GM20431 (cell line): ENCODE measurements around the gene RUNX1.
"Not testable (repeated sequence)": the region's sequence is repeated elsewhere in the genome, so short reads cannot be mapped to it uniquely, and the experiment has no call there.

Experiments used
- in situ Hi-C: fragments of 300-500 bp; cut with MseI, MboI; formaldehyde crosslinking; loops from one replicate; pipeline ENCODE4 v1.15.0; 2020; ENCODE audit warnings: low sequenced_read_pairs; ENCODE audit not compliant: unreplicated experiment

RUNX1 gene

GRCh38 chr21:34997294-34997693, 51.8 kb downstream of the RUNX1 start:
- in situ Hi-C loops = no loop called here

GRCh38 chr21:34996304-34997101, 52.6 kb downstream of the RUNX1 start:
- in situ Hi-C loops = no loop called here

- in situ Hi-C loops = no loop called here
Observed at GRCh38 chr21:34995979-34996303, 53.2 kb downstream of the RUNX1 start.

GRCh38 chr21:34994766-34995631, 54.1 kb downstream of the RUNX1 start:
- in situ Hi-C loops = no loop called here

GRCh38 chr21:34993521-34993921, 55.6 kb downstream of the RUNX1 start:
- in situ Hi-C loops = not testable (repeated sequence)

- in situ Hi-C loops = no loop called here
Observed at GRCh38 chr21:34992736-34993398, 56.2 kb downstream of the RUNX1 start.

- in situ Hi-C loops = no loop called here
Observed at GRCh38 chr21:34992180-34992579, 56.9 kb downstream of the RUNX1 start.

GRCh38 chr21:34991366-34991957, 57.6 kb downstream of the RUNX1 start:
- in situ Hi-C loops = no loop called here

- in situ Hi-C loops = no loop called here
Observed at GRCh38 chr21:34990842-34991241, 58.3 kb downstream of the RUNX1 start.

GRCh38 chr21:34989337-34990151, 59.6 kb downstream of the RUNX1 start:
- in situ Hi-C loops = no loop called here

- in situ Hi-C loops = no loop called here
Observed at GRCh38 chr21:34988625-34989024, 60.5 kb downstream of the RUNX1 start.

- in situ Hi-C loops = no loop called here
Observed at GRCh38 chr21:34988139-34988538, 61.0 kb downstream of the RUNX1 start.

GRCh38 chr21:34987501-34988072, 61.5 kb downstream of the RUNX1 start:
- in situ Hi-C loops = no loop called here

- in situ Hi-C loops = no loop called here
Observed at GRCh38 chr21:34986561-34987500, 62.3 kb downstream of the RUNX1 start.

- in situ Hi-C loops = no loop called here
Observed at GRCh38 chr21:34984356-34985058, 64.6 kb downstream of the RUNX1 start.

GRCh38 chr21:34983680-34984086, 65.4 kb downstream of the RUNX1 start:
- in situ Hi-C loops = no loop called here

GRCh38 chr21:34981791-34982190, 67.3 kb downstream of the RUNX1 start:
- in situ Hi-C loops = no loop called here
